ENCODE data around the gene ATP6AP1. TPM values are rescaled to one million over a fixed set of nuclear protein-coding genes. Genes with fewer than 3 reads are reported as not detected.

ATP6AP1 gene
- total and polyA plus RNA-seq, 2 experiments from 2014 or later: 37.7 to 52.1 TPM

GRCh38 chrX:154464806-154465365, 36.4 kb downstream of the ATP6AP1 start:
- Histone ChIP-seq H2AFZ (no peak overlapping the region), H3K27ac (ENCODE audit: low read depth) (no peak overlapping the region), H4K20me1 (replicated peaks; ENCODE audit: insufficient read depth) (no peaks in the 10 kb centered on the region), H3F3A (replicated peaks; ENCODE audit: low read depth) (no peaks in the 10 kb centered on the region), H3K4me2 (no peak overlapping the region), H3K79me2 (replicated peaks; ENCODE audit: insufficient read depth) (no peaks in the 10 kb centered on the region), H3K4me1 (ENCODE audit: insufficient read depth) (no peaks in the 10 kb centered on the region), H3K9me2 (ENCODE audit: insufficient read depth) (no peaks in the 10 kb centered on the region), H3K36me3 (ENCODE audit: insufficient read depth) (no peaks in the 10 kb centered on the region), H3K4me3 (no peak overlapping the region), H3K27me3 (ENCODE audit: insufficient read depth) (no peaks in the 10 kb centered on the region)
- no peak overlapping the region for H3K27ac Mint-ChIP-seq
- DNase-seq (ENCODE audit: low spot score) (no peak), ATAC-seq (no peak)
- TF ChIP-seq ZNF114 (CRISPR knock-in tag; IDR thresholded peaks at IDR 0.05): no peak
- no peak for TF ChIP-seq EZH2phosphoT487 (IDR thresholded peaks at IDR 0.05; ENCODE audit: unreplicated experiment)
- no peak for TF ChIP-seq ZNF331 (CRISPR knock-in tag; IDR thresholded peaks at IDR 0.05; ENCODE audit: low read depth)
- no peaks in the 10 kb centered on the region for H3K27me3 Mint-ChIP-seq (ENCODE audit: insufficient read depth, low read depth, poor library complexity)
- no peak overlapping the region for H3K4me3 Mint-ChIP-seq
- peaks cover 10% of the 10 kb centered on the region; the same call in 2 of the 3 replicates for H3K36me3 Mint-ChIP-seq (ENCODE audit: low read depth)
- no peaks in the 10 kb centered on the region for H3K9me3 Mint-ChIP-seq
- no peaks in the 10 kb centered on the region for H3K4me1 Mint-ChIP-seq

- TF ChIP-seq CREB1 (CRISPR knock-in tag; IDR thresholded peaks at IDR 0.05; ENCODE audit: low read depth): no peak
- TF ChIP-seq ZNF331 (CRISPR knock-in tag; IDR thresholded peaks at IDR 0.05; ENCODE audit: low read depth): no peak
- no peak for TF ChIP-seq ETS1 (IDR thresholded peaks at IDR 0.05)
- no peak for TF ChIP-seq POLR2AphosphoS5 (IDR thresholded peaks at IDR 0.05; ENCODE audit: low read depth)
- TF ChIP-seq CTCF (conservative IDR thresholded peaks at IDR 0.05; ENCODE audit: low read depth in 2 of 2): no peak
- TF ChIP-seq STAT1 (IDR thresholded peaks at IDR 0.05; ENCODE audit: unreplicated experiment): no peak
- Histone ChIP-seq H3K79me2 (replicated peaks; ENCODE audit: insufficient read depth) (no peaks in the 10 kb centered on the region), H3K36me3 (ENCODE audit: insufficient read depth) (no peaks in the 10 kb centered on the region), H4K20me1 (replicated peaks; ENCODE audit: insufficient read depth) (no peaks in the 10 kb centered on the region), H3K4me3 (no peak overlapping the region), H3K27me3 (ENCODE audit: insufficient read depth) (no peaks in the 10 kb centered on the region), H3K4me2 (no peak overlapping the region), H3F3A (replicated peaks; ENCODE audit: low read depth) (no peaks in the 10 kb centered on the region), H2AFZ (no peak overlapping the region), H3K9me2 (ENCODE audit: insufficient read depth) (no peaks in the 10 kb centered on the region), H3K27ac (ENCODE audit: low read depth) (no peak overlapping the region), H3K4me1 (ENCODE audit: insufficient read depth) (no peaks in the 10 kb centered on the region)
- Mint-ChIP-seq H3K4me1 (no peaks in the 10 kb centered on the region), H3K27me3 (ENCODE audit: insufficient read depth, low read depth, poor library complexity) (no peaks in the 10 kb centered on the region), H3K9me3 (no peaks in the 10 kb centered on the region), H3K4me3 (no peak overlapping the region), H3K36me3 (ENCODE audit: low read depth) (peaks cover 12% of the 10 kb centered on the region), H3K27ac (no peak overlapping the region)
- DNase-seq (ENCODE audit: low spot score) (no peak), ATAC-seq (no peak)
Observed at GRCh38 chrX:154465601-154466000, 37.1 kb downstream of the ATP6AP1 start.
